HCT116 (cell line): ENCODE results near the gene SBF2.

Source experiments
- JUND ChIP-seq: IDR thresholded peaks from 2 replicates; pipeline ENCODE4 v1.6.1; 2012
- RAD21 ChIP-seq: IDR thresholded peaks from 2 replicates; pipeline ENCODE4 v1.6.1; 2012; ENCODE audit warnings: low read depth, mild to moderate bottlenecking
- TF ChIP-seq, protein P1 (sequence below), 3 experiments: fragments of 200-600 bp in 1 of 3; sonication (generic) in 1 of 3; IDR thresholded peaks in 2 of 3; conservative IDR thresholded peaks in 1 of 3; 2 replicates each; pipeline ENCODE4 v1.5.1; 2012 to 2017; ENCODE audit warnings: low read depth in 2 of 3, low read length in 2 of 3, antibody characterized with exemption in 1 of 3, borderline replicate concordance in 1 of 3, control low read depth in 1 of 3, mild to moderate bottlenecking in 1 of 3, mixed read lengths in 1 of 3, mixed run types in 1 of 3, moderate library complexity in 1 of 3; ENCODE audit not compliant: insufficient read depth in 1 of 3

- TF ChIP-seq RAD21 (no peak), JUND (no peak)
- TF ChIP-seq, protein P1, sequence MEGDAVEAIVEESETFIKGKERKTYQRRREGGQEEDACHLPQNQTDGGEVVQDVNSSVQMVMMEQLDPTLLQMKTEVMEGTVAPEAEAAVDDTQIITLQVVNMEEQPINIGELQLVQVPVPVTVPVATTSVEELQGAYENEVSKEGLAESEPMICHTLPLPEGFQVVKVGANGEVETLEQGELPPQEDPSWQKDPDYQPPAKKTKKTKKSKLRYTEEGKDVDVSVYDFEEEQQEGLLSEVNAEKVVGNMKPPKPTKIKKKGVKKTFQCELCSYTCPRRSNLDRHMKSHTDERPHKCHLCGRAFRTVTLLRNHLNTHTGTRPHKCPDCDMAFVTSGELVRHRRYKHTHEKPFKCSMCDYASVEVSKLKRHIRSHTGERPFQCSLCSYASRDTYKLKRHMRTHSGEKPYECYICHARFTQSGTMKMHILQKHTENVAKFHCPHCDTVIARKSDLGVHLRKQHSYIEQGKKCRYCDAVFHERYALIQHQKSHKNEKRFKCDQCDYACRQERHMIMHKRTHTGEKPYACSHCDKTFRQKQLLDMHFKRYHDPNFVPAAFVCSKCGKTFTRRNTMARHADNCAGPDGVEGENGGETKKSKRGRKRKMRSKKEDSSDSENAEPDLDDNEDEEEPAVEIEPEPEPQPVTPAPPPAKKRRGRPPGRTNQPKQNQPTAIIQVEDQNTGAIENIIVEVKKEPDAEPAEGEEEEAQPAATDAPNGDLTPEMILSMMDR (IDR thresholded peaks at IDR 0.05 in 2 of 3, conservative IDR thresholded peaks at IDR 0.05 in 1 of 3; ENCODE audit: borderline replicate concordance in 1 of 3, insufficient read depth in 1 of 3, low read depth in 2 of 3, low read length in 2 of 3), result no peak
Observed at GRCh38 chr11:10308201-10308954, 14.4 kb upstream of the SBF2 start.
